OCI-LY3 (cell line): Measurements from ENCODE around the gene CEMIP2.

Source experiments
- H2AFZ ChIP-seq: fragments of 200-600, 300-600 bp; shearing (Covaris generic); 2 replicates; pipeline ENCODE4 v1.6.0; 2014; ENCODE audit warnings: antibody characterized with exemption, low read depth, low read length
- H3K27ac ChIP-seq: fragments of 200-600, 300-600 bp; sonication (generic); 2 replicates; pipeline ENCODE4 v1.5.1; 2014; ENCODE audit warnings: mild to moderate bottlenecking, low read length, moderate library complexity, mixed read lengths
- H3K27me3 ChIP-seq: fragments of 200-600, 300-600 bp; sonication (generic); 2 replicates; pipeline ENCODE4 v1.6.1; 2014; ENCODE audit warnings: low read depth, low read length, mixed read lengths
- H3K36me3 ChIP-seq: fragments of 200-600, 300-600 bp; sonication (generic); replicated peaks from 2 replicates; pipeline ENCODE3; 2014; ENCODE audit warnings: low read depth, low read length, mixed read lengths
- H3K4me1 ChIP-seq: fragments of 300-600, 200-600 bp; sonication (generic); 2 replicates; pipeline ENCODE4 v1.6.1; 2014; ENCODE audit warnings: low read length, mixed read lengths
- H3K4me2 ChIP-seq: fragments of 200-600, 300-600 bp; sonication (generic); 2 replicates; pipeline ENCODE4 v1.6.1; 2014; ENCODE audit warnings: low read length, mixed read lengths
- H3K4me3 ChIP-seq: fragments of 300-600, 200-600 bp; sonication (generic); 2 replicates; pipeline ENCODE4 v1.5.1; 2014; ENCODE audit warnings: antibody characterized with exemption, mild to moderate bottlenecking, low read length, moderate library complexity
- H3K79me2 ChIP-seq: fragments of 300-600, 200-600 bp; shearing (Covaris generic); 2 replicates; pipeline ENCODE4 v1.6.1; 2014; ENCODE audit warnings: mild to moderate bottlenecking, low read length, mixed read lengths
- H3K9ac ChIP-seq: fragments of 300-600, 200-600 bp; shearing (Covaris generic); 2 replicates; pipeline ENCODE4 v1.6.0; 2014; ENCODE audit warnings: mild to moderate bottlenecking, low read length, moderate library complexity
- H3K9me3 ChIP-seq: fragments of 200-600, 300-600 bp; shearing (Covaris generic); 2 replicates; pipeline ENCODE4 v1.6.1; 2014; ENCODE audit warnings: low read length, mixed read lengths; ENCODE audit not compliant: insufficient read depth
- H4K20me1 ChIP-seq: fragments of 200-600, 300-600 bp; sonication (generic); 2 replicates; pipeline ENCODE4 v1.6.1; 2016; ENCODE audit warnings: low read length, mixed read lengths; ENCODE audit not compliant: insufficient read depth
- EZH2phosphoT487 ChIP-seq: fragments of 200-600 bp; shearing (Covaris generic); IDR thresholded peaks from 2 replicates; pipeline ENCODE4 v1.6.1; 2018; ENCODE audit warnings: antibody characterized with exemption, mixed run types, low read depth
- TF ChIP-seq, protein P1 (sequence below): fragments of 200-600, 300-600 bp; sonication (generic); IDR thresholded peaks from 2 replicates; pipeline ENCODE4 v1.5.1; 2014; ENCODE audit warnings: antibody characterized with exemption, low read length, low read depth

CEMIP2 gene

DNA sequence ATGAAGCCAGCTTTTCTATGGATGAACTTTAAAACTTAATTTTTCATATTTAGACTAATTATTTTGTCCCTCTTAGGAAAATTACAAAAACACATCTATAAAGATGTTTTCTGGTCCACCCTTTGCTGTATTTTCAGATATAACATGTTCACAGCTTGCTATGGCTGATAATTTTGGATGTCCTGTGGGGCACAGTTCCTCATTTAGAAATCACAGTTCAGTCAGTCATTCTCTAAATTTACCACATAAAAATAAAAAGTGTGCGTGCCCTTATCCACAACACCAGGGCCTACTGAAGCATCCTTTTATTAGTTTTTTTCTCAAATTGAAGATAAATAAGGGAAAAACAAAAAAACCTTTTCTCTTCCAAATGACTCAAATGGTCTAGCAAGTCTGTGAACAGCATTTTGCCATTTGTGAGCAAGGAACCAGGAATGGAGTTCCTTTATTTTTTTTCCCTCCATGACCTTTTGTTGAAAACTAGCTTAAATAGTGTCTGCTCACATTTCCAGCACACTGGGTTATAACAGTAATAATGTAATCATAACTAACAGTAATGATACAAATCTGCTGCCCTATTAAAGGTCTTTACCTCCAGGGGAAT, 87.1 kb downstream of the CEMIP2 start:
- H3K27ac ChIP-seq, result no peak overlapping the region
- H3K4me3 ChIP-seq, result no peak overlapping the region
- TF ChIP-seq, protein P1, sequence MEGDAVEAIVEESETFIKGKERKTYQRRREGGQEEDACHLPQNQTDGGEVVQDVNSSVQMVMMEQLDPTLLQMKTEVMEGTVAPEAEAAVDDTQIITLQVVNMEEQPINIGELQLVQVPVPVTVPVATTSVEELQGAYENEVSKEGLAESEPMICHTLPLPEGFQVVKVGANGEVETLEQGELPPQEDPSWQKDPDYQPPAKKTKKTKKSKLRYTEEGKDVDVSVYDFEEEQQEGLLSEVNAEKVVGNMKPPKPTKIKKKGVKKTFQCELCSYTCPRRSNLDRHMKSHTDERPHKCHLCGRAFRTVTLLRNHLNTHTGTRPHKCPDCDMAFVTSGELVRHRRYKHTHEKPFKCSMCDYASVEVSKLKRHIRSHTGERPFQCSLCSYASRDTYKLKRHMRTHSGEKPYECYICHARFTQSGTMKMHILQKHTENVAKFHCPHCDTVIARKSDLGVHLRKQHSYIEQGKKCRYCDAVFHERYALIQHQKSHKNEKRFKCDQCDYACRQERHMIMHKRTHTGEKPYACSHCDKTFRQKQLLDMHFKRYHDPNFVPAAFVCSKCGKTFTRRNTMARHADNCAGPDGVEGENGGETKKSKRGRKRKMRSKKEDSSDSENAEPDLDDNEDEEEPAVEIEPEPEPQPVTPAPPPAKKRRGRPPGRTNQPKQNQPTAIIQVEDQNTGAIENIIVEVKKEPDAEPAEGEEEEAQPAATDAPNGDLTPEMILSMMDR, result no peak
- no peak for TF ChIP-seq EZH2phosphoT487
- no peaks in the 10 kb centered on the region for H3K9me3 ChIP-seq
- peak overlapping the region; percentile 40 for H3K4me2 ChIP-seq
- peaks cover 16% of the 10 kb centered on the region for H3K4me1 ChIP-seq
- no peak overlapping the region for H2AFZ ChIP-seq
- no peaks in the 10 kb centered on the region for H4K20me1 ChIP-seq
- no peak overlapping the region for H3K9ac ChIP-seq
- no peaks in the 10 kb centered on the region for H3K27me3 ChIP-seq
- H3K36me3 ChIP-seq, result no peaks in the 10 kb centered on the region
- no peaks in the 10 kb centered on the region for H3K79me2 ChIP-seq

DNA sequence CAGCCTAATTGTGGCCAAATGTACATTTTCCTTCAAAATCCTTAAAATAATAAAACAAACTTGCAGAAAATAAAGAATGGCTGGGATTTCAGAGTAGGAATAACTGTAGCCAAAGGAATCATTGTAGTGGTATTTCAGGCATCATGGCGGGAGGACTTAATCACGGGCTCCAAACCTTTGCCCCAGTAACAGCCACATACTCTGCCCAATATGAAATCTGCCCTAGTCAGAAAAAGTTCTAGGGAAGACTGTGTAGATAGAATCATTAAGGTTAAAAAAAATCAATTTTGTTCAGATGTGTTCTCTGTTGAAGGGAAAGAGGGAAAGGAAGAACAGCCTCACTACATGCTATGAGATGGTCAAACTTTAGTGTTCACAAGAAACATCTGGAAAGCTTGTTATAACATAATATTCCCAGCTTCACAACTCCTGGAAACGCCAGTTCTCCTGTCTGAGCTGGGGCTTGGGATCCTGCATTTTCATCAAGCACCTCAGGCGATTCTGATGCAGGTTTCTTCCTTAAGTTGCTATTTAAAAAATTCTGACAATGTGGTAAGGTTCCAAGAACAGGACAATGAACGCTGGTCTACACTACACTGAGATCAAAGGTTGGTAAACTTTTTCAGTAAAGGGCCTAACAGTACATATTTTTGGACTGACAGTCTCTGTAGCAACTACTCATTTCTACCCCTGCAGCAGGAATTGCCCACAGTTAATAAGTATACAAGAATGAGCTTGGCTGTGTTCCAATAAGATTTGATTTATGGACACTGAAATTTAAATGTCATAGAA, 87.9 kb downstream of the CEMIP2 start:
- H3K36me3 ChIP-seq, result no peaks in the 10 kb centered on the region
- no peaks in the 10 kb centered on the region for H3K9me3 ChIP-seq
- no peak overlapping the region for H3K4me3 ChIP-seq
- no peak overlapping the region for H3K27ac ChIP-seq
- H3K79me2 ChIP-seq, result no peaks in the 10 kb centered on the region
- no peaks in the 10 kb centered on the region for H3K27me3 ChIP-seq
- TF ChIP-seq, protein P1, result no peak
- no peak for TF ChIP-seq EZH2phosphoT487
- peaks cover 20% of the 10 kb centered on the region for H3K4me1 ChIP-seq
- H3K4me2 ChIP-seq, result peak overlapping the region; percentile 40
- no peak overlapping the region for H2AFZ ChIP-seq
- H3K9ac ChIP-seq, result no peak overlapping the region
- no peaks in the 10 kb centered on the region for H4K20me1 ChIP-seq

DNA sequence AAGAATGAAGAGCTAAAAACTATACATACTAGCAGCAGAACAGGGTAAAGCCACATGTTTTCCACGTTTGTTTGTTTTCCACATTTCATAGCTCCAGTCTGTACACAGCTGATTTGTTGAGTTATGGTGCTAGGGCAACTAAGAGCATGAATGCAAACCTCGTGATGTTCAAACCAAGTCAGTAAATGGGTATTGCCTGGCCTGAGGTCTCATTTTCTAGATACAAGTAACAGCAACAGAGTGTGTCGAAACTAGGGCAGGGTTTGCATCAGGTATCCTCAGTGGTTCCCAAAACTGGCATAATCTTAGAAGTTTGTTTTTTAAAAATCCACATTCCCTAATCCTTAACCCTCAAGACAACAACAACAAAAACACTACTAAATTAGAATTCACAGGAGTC, 89.3 kb downstream of the CEMIP2 start:
- no peaks in the 10 kb centered on the region for H4K20me1 ChIP-seq
- H3K4me3 ChIP-seq, result no peak overlapping the region
- no peaks in the 10 kb centered on the region for H3K9me3 ChIP-seq
- H3K79me2 ChIP-seq, result no peaks in the 10 kb centered on the region
- TF ChIP-seq, protein P1, result no peak
- TF ChIP-seq EZH2phosphoT487, result no peak
- H3K27ac ChIP-seq, result no peak overlapping the region
- no peak overlapping the region for H2AFZ ChIP-seq
- peaks cover 20% of the 10 kb centered on the region for H3K4me1 ChIP-seq
- no peak overlapping the region for H3K9ac ChIP-seq
- H3K36me3 ChIP-seq, result no peaks in the 10 kb centered on the region
- no peaks in the 10 kb centered on the region for H3K27me3 ChIP-seq
- H3K4me2 ChIP-seq, result no peak overlapping the region

DNA sequence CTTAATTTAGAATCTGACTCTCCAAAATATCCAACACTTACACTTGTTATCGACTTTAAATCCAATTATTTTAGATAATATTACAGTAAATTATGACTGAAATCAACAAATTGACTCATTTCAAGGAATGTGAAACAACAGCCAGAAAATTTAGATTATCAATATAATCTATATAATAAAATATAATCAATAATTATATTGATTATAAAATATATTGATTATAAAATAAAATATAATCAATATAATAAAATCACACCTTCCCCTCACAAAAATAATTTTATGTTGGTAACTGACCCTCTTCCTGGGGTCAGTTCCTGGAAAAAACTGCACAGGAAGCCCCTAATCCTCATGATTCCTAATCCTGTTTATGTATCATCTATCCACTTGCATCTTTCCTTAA, 91.1 kb downstream of the CEMIP2 start:
- Histone ChIP-seq H3K4me2 (no peak overlapping the region), H3K27ac (no peak overlapping the region), H3K9me3 (no peaks in the 10 kb centered on the region), H3K9ac (no peak overlapping the region), H3K27me3 (no peaks in the 10 kb centered on the region), H4K20me1 (no peaks in the 10 kb centered on the region), H3K79me2 (no peaks in the 10 kb centered on the region), H3K4me1 (peaks cover 20% of the 10 kb centered on the region), H3K36me3 (no peaks in the 10 kb centered on the region), H2AFZ (no peak overlapping the region), H3K4me3 (no peak overlapping the region)
- no peak for TF ChIP-seq EZH2phosphoT487
- TF ChIP-seq, protein P1, result no peak
